ENCODE results near the gene FN3K.

Gene FN3K

DNA sequence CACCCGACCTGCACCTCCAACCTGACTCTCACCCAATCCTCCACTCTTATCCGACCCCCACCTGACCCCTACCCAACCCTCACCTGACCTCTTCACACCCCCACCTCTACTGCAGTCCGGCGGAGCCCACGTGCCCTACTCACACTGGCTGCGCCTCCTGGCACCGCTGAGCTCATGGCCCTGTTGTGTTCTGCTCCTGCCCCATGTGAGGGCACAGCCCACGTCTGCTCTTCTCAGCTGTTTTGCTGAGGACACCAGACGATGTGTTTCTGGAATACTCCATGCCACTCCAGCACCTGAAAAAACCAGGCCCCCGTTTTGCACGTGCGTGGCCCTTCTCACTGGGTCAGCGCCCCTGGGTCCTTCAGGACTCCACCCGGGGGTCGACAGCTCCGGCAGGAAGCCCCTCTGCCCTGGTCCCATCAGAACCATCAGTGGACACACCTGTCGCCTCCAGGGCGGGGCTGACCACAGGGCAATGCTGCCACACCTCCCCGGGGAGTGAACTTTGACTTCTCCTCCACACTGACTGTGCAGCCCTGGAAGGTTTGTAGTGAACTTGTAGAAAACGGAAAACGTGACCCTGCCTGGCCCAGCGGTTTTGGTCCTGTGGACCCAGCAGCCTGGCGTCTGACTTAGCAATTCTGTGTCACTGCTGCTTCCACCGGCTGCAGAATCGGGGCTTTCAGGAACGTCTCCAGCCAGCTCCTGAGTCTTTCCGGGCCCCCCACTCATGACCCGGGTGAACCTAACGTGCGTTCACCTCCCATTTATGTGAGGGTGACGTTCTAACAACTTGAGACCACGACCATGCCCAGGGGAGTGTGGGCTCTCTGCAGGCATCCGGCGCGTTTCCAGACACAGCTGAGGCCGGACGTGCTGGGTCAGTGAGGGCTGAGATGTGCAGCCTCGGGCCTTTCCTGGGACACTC lies 31.2 kb upstream of the FN3K start:
- no peak for DNase-seq

DNA sequence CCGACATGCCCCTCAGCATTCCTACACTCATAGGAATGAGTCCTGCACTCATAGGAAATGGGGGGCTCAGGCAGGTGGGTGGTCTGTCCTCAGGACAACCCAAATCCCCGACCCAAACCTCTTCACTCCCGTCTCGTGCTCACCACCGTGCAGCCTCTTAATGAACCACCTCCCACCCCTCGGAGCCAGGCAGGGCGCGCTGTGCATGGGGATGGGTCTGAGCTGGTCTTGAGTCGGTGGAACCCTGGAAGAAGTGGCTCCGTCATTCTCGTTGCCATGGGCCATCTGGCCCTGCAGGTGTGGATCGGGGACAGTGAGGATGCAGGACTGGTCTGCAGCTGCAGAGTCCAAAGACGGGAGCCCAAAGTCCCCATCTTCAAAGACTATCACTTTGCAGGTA lies 30.5 kb upstream of the FN3K start:
- no peak for DNase-seq

DNA sequence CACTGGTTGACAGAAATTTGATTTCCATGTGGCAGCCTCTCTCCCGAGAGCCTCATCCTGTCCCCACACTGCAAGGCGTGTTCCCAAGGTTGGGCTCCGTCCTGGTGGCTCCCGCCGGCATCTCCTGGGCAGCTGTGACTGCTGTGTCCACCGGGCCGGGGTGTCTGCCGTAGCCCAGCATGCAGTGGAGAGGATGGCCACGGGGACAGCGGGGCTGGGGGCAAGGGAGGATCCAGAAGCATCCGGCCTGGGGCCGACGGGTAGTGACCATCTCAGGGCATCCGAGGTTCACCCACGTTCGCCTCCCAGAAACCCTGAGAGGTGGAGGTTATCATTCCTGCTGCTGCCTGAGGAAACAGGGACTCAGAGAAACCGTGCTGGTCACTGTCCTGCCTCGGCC lies 29.7 kb upstream of the FN3K start:
- no peak for DNase-seq

DNA sequence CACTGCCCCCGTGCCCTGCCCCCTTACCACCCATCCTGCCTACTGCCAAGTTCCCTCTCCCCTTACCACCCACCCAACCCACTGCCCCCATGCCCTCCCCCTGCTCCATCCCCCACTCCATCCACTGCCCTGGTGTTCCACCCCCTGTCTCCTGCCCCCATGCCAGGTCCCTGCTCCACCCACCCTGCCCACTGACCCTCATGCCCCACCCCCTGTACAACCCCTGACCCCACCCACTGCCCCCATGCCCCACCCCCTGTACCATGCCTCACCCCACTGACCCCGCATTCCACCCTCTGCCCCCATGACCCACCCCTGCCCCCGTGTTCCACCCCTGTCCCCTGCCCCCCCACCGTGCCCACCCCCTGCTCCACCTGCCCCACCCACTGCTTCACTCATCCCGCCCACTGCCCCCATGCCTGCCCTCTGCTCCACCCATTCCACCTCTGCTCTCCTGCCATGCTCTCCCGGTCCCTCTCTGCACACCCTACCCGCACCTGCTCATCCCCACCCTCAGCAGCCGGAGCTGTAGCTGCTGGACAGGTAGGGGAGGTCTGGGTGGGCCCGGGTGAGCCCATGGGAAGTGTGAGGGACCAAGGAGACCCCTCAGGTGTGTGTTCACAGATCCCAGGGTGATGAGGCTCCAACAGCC lies 26.3 kb upstream of the FN3K start:
- DNase-seq: no peak

DNA sequence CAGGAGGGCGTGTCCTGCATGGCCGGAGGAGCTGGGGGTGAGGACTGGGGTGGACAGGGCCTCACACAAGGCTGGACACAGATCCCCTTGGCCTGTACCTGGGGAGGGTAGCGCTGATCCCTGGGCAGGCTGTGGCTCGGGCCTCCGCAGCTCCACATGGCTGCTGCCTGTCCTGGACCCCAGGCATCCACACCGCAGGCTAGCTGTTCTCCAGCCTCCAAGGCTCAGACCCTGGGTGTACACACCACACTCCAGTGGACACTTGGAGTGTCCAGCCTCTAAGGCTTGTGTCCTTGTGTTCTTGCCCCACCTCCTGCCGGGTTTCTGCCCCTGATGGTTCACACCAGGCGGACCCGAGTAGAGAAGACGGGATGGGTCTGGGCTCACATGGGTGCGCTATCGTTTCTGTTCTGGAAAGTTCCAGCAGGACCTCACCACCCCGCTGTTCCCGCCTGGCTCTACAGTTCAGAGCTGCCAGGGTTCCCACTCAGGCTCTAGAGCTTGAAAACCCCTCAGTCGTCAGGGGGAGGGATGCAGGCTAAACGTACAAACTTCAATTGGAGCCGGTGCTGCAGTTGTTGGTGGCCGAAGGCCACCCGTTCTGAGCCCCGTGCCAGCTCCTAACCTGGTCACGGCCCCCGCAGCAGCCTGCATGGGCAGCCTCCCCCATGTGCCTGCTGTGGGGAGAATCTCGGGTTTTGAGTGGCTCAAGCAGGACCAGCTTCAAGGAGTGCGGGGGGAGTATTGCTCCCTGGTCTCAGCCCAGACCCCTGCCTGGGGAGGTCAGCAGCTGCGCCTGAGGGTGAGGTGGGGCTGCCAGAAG lies 25.5 kb upstream of the FN3K start:
- DNase-seq: no peak

DNA sequence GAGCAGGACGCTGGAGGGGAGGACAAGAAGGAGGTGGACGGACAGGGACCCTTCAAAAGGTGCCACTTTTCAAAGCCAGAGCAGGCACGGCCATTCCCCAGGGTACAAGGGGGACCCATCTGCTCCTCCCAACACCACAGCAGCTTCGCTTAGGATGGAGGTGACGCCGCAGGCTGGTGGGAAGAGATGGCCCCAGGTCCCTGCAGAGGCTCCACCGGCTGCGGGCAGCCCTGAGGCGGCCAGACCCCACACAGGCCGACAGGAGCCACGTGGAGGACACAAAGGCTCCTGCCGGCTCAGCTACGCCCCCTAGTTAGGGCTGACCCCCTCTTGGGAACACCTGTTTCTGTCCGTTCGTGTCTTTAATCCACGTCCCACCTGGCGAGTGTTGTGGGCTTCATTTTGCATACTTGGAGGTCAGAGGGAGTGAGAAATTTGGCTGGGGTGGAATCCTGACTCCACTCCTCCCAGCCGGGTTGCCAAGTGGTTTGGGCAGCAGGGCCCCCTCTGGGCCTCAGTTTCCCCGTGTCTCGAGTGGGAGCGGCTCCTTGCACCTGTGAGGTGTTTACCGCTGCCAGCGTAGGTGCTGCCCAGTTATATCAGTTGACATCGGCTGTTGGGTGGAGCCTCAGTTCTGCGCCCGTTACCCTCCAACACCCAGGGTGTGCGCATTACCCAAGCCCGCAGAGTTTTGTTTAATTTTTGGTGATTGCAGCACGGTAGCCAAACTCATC lies 24.7 kb upstream of the FN3K start:
- no peak for DNase-seq

DNA sequence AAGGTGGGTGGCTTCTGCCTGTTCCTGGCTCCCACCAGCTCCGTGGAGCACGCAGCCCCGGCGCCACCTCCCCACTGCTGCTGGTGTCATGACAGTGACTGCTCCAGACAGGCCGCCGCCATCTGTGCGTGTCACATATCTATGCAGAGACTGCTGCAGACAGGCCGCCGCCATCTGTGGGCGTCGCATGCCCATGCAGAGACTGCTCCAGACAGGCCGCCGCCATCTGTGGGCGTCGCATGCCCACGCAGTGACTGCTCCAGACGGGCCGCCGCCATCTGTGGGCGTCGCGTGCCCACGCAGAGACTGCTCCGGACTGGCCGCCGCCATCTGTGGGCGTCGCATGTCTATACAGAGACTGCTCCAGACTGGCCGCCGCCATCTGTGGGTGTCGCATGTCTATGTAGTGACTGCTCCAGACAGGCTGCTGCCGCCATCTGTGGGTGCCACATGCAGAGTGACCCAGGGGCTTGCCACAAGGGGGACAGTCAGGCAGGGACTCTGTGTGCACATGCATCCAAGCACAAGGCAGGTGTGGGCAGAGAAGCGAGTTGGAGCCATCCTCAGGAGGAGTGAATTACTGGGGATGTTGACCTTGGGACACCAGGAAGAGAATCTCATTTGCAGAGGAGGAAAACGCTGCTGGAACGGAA lies 22.2 kb upstream of the FN3K start:
- no peak for DNase-seq

DNA sequence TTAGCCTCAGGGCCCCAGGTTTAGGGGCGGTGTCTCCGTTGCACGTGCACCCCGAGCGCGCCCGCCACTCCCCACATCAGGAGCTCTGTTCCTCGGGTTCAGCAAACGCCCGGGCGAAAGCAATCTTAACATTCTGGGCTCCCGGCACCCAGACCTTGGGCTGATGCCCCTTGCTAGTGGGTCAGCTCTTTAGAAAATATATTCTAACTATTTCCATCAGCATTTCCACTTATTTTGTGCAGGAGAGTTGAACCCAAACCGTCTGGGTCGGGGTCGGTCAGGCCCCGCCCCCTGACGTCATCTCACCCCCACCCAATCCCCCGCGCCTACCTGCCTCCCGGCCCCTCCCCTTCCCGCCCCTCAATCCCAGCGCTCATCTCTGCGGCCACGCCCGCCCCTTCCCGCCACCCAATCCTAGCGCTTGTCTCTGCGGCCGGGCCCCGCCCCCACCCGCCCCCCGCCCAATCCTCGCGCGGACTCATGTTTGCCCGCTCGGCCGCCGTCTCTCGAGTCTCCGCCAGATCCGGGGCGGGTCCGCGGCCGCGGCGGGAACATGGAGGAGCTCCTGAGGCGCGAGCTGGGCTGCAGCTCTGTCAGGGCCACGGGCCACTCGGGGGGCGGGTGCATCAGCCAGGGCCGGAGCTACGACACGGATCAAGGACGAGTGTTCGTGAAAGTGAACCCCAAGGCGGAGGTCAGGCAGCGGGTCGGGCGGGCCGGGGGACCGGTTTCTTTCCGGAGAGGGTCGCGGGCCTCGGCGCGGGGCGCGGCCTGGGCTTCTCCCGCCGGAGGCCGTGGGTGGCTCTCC lies 19.0 kb upstream of the FN3K start, which contains the start of gene FN3KRP:
Gene FN3KRP (plus strand): TSS at position 504 of the 808 bp plus-strand sequence. CDS start 50 bp downstream, at position 554.
- peak; percentile 88 to 97 for DNase-seq

DNA sequence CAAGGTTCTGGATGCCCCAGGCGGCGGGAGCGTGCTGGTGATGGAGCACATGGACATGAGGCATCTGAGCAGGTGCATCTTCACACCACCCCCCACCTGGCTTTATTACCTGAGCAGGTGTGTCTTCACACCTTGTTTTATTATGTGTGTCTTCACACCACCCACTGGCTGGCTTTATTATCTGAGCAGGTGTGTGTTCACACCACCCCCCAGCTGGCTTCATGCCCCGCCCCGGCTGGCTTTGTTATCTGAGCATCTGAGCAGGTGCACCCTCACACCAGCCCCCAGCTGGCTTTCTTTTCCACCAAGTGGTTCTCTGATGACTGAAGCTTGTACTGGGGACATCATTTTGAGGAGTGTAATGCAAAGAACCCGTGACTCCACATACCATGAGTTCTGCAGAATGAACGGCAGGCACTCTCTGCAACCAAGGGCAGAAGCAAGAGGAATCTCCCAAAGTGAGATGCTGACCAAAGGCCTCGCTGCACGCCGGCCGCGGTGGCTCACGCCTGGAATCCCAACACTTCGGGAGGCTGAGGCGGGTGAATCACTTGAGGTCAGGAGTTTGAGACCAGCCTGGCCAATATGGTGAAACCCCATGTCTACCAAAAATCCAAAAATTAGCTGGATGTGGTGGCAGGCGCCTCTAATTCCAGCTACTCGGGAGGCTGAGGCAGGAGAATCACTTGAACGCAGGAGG lies 16.3 kb upstream of the FN3K start:
- DNase-seq: no peak

DNA sequence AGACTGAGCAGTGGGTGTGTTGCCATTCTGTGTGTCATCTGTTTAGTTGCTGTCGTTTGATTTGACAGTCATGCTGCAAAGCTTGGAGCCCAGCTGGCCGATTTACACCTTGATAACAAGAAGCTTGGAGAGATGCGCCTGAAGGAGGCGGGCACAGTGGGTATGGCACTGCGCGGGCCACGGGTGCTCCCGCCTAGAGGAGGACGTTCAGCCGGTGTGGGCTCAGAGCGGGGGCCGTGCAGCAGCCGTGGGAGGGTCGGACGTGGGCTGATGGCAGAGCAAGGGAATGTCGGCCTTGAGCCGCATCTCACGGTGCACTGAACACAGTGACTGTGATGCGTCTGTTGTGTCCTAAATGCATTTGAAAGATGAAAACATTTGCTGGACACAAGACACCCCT lies 15.2 kb upstream of the FN3K start:
- DNase-seq: no peak

DNA sequence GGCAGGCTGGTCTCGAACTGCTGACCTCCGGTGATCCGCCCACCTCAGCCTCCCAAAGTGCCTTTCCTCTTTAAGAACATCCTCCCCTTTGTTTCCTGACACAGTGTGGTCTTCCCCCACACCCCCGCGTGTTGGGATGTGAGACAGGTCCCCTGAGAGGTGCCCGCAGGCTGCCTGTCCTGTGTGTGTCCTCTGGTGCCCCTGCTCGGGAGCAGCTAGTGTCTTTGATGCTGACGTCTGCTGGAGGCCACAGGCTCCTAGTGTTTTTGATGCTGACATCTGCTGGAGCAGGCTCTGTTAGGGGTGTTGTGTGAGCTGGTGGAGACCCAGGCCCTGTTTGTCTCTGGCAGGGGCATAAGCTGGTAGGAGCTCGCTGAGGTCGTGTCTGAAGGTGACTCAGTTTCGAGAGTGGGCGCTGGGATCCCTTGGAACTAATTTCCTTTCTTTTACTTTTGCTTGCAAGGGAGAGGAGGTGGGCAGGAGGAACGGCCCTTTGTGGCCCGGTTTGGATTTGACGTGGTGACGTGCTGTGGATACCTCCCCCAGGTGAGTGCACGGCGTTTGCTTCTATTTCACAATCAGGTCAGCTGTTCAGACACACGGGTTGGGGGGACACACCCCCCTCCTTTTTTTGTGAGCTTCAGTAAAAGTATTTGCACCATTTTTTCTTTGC lies 12.9 kb upstream of the FN3K start:
- DNase-seq: no peak

DNA sequence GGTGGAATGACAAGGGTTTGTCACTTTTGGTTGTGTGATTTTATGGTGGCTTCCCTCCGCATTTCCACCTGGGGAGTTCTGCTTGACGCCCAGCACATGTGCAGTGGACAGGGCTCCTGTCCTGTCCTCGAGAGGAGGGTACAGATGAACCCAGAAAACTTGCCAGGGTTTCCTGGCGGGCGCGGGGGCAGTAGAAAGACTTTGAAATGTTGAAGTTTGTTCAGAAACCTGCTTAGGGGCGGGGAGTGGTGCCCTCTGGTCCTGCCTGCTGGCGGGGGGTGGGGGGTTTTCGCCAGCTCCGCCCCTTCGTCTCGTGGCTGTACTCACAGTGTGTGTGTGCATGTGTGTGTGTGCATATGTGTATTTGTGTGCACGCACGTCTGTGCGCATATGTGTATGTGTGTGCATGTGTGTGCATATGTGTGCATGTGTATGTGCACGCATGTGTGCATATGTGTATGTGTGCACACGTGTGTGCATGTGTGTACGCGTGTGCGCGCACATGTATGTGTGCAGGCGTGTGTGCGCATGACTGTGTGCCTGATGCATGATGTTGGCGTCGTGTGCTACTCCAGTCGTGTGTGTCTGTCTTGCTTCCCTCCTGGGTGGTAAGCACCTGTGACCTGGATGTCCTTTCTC lies 12.1 kb upstream of the FN3K start:
- no peak for DNase-seq

DNA sequence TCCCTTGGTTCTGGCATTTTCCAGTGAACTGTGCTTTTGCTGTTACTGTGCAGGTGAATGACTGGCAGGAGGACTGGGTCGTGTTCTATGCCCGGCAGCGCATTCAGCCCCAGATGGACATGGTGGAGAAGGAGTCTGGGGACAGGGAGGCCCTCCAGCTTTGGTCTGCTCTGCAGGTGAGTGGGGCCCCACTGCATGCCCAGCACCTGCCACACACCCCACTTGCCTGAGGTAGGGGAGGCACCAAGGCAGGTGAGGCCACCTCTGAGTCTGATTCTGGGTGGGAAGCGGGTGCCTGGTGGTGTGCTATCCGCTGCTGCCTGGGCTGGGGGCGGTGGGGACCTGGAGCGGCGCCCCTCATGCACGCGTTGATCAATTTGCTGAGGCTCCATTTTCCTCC lies 9.0 kb upstream of the FN3K start:
- no peak for DNase-seq

DNA sequence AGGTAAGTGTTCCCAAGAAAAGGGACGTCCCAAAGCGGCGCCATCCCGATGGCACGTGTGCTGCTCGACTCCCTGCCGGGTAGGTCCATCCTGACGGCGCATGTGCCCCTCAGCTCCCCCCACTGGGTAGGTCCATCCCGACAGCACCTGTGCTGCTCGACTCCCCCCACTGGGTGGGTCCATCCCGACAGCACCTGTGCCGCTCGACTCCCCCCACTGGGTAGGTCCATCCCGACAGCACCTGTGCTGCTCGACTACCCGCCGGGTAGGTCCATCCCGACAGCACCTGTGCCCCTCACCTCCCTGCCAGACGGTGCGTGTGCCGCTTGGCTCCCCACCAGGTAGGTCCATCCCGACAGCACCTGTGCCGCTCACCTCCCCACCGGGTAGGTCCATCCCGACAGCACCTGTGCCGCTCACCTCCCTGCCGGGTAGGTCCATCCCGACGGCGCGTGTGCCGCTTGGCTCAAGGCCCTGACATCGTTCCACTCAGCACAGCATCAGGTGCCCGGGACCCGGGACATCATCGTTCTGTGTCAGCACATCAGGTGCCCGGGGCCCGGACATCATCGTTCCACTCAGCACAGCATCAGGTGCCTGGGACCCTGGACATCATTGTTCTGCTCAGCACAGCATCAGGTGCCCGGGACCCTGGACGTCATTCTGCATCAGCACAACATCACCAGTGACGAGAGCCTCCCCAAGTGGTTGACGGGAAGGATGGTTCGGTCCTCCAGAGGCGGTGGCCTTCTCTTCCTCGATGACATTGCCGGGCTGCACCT lies 5.7 kb upstream of the FN3K start:
- DNase-seq: no peak

DNA sequence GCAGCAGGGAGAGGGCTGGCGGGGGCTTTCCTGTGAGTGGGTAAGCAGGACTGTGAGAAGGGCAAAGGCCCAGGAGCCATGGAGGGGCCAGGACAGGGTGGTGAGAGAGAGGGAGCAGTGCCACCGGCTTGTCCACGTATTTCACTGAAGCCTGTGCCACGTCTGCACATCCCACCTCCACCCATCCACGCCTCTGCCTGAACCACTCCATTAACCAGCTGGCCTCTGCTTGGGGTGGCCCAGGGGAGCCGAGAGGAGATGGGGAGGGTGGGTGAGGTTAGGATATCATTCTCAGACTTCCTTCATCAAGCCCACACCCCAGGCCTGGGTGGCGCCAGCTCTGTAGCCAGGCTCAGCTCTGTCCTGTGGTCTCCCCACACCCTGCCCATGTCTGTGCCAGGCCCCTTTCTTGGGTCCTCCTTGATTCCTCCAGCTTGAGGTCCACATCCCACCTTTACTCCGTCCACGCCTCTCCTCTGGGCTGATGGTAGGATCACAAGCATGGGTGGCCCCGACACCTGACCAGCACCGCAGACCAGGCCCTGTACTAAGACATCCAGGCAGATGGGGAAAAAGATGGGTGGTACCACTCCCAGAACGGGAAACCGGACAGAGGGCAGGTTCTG lies 3.2 kb upstream of the FN3K start:
- no peak for DNase-seq

DNA sequence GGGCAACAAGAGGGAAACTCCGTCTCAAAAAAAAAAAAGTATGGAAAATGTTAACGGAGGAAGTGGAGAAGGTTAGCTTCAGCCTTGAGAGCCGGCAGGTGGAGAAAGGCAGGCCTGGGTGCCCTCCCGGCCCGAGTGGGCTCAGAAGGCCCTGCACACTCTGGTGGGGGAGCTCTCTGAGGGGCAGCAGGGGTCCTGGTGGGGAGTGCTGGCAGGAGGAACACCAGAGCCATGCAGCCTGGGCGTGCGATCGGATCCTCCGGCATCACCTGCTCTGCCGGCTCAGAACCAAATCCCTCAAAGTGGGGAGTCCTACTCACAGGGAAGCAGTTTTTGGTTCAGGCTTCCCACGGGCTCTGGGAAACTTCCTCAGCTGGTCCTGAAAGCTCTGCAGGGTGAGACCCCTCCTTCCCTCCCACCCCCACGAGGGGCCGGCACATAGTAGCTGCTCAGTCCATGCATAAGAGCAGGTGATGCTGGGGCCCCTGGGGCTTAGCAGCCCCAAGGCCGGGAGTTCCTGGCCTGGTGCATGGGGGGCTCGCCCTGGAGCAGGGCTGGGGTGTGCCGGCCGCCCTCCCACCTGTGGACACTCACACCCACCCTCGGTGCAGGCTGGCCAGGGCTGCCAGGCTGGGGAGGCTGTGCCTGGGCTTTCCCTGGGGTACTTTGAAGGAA lies 1.2 kb downstream of the FN3K start:
- no peak for DNase-seq

Measured in NCI-H446 (cell line).